IPS DF 6.9 (cell line): ENCODE data around the gene EIF4H.

Source experiments
- DNase-seq: peaks from one replicate; pipeline ENCODE4 v3.0.0-alpha.2; 2013; ENCODE audit warnings: low read depth, low spot score
- H3K27ac ChIP-seq: one replicate; pipeline ENCODE4 v1.5.1; 2013; ENCODE audit warnings: low read length, control low read depth
- H3K27me3 ChIP-seq: 2 replicates; pipeline ENCODE4 v1.6.1; 2013; ENCODE audit warnings: mild to moderate bottlenecking, low read length; ENCODE audit not compliant: control insufficient read depth, insufficient read depth
- H3K36me3 ChIP-seq: 2 replicates; pipeline ENCODE4 v1.6.1; 2013; ENCODE audit warnings: low read length; ENCODE audit not compliant: control insufficient read depth, insufficient read depth
- H3K4me1 ChIP-seq: 2 replicates; pipeline ENCODE4 v1.6.1; 2013; ENCODE audit warnings: low read length; ENCODE audit not compliant: control insufficient read depth, insufficient read depth
- H3K4me3 ChIP-seq: 2 replicates; pipeline ENCODE4 v1.5.1; 2013; ENCODE audit warnings: mild to moderate bottlenecking, low read length
- H3K9me3 ChIP-seq: 2 replicates; pipeline ENCODE4 v1.6.1; 2013; ENCODE audit warnings: low read length, inconsistent platforms; ENCODE audit not compliant: control insufficient read depth, insufficient read depth
- WGBS: extraction: QIAGEN DNeasy Blood & Tissue Kit; methylation state at CpG from one replicate; pipeline ENCODE4 v1.1.7; 2013; ENCODE audit warnings: mixed read lengths, missing lambda C conversion rate; ENCODE audit not compliant: insufficient read length, insufficient coverage; 5-methylcytosine and 5-hydroxymethylcytosine counted together

The EIF4H gene

GRCh38 chr7:74173866-74174605, at the start of gene EIF4H:
Gene EIF4H, plus strand, starts transcription at chr7:74174356. Its CDS starts 28 bp downstream, at chr7:74174384.
- peaks cover 2% of the 10 kb centered on the region; the same call in 1 of the 2 replicates for H3K36me3 ChIP-seq
- H3K4me1 ChIP-seq = no peaks in the 10 kb centered on the region
- H3K4me3 ChIP-seq = peak within 1 kb of the TSS; percentile 95
- no peaks in the 10 kb centered on the region for H3K27me3 ChIP-seq
- no peaks in the 10 kb centered on the region for H3K9me3 ChIP-seq
- peak; percentile 66 for DNase-seq
- no peak within 1 kb of the TSS for H3K27ac ChIP-seq
- WGBS = no CpG with 5 or more reads among the region's 95 CpGs

GRCh38 chr7:74126220-74126880, 47.8 kb upstream of the EIF4H start:
- Histone ChIP-seq H3K36me3 (peaks cover 1% of the 10 kb centered on the region; the same call in 1 of the 2 replicates), H3K27me3 (no peaks in the 10 kb centered on the region), H3K4me3 (no peak overlapping the region), H3K27ac (no peak overlapping the region), H3K9me3 (no peaks in the 10 kb centered on the region), H3K4me1 (no peaks in the 10 kb centered on the region)
- DNase-seq = no peak
- WGBS = no CpG with 5 or more reads among the region's 12 CpGs

- H3K4me3 ChIP-seq = no peak overlapping the region
- no CpG with 5 or more reads among the region's 2 CpGs for whole genome bisulfite sequencing
- no peaks in the 10 kb centered on the region for H3K9me3 ChIP-seq
- no peak for DNase-seq
- H3K27me3 ChIP-seq = no peaks in the 10 kb centered on the region
- H3K4me1 ChIP-seq = no peaks in the 10 kb centered on the region
- H3K36me3 ChIP-seq = no peaks in the 10 kb centered on the region
- no peak overlapping the region for H3K27ac ChIP-seq
These were observed 44.3 kb upstream of the EIF4H start for GRCh38 chr7:74129887-74130286.

- Histone ChIP-seq H3K36me3 (no peaks in the 10 kb centered on the region), H3K27me3 (no peaks in the 10 kb centered on the region), H3K9me3 (no peaks in the 10 kb centered on the region), H3K4me1 (no peaks in the 10 kb centered on the region), H3K4me3 (no peak overlapping the region), H3K27ac (no peak overlapping the region)
- no peak for DNase-seq
- no CpG with 5 or more reads among the region's 4 CpGs for WGBS
These were observed 43.6 kb upstream of the EIF4H start for GRCh38 chr7:74130518-74130917.

GRCh38 chr7:74134117-74134620, 40.0 kb upstream of the EIF4H start:
- H3K9me3 ChIP-seq = no peaks in the 10 kb centered on the region
- no peaks in the 10 kb centered on the region for H3K27me3 ChIP-seq
- no peak overlapping the region for H3K4me3 ChIP-seq
- H3K36me3 ChIP-seq = no peaks in the 10 kb centered on the region
- H3K4me1 ChIP-seq = peaks cover 2% of the 10 kb centered on the region; the same call in 1 of the 2 replicates
- DNase-seq = no peak
- WGBS = no CpG with 5 or more reads among the region's 8 CpGs
- H3K27ac ChIP-seq = no peak overlapping the region

GRCh38 chr7:74138334-74138867, 35.8 kb upstream of the EIF4H start:
- no peak overlapping the region for H3K27ac ChIP-seq
- H3K4me3 ChIP-seq = no peak overlapping the region; the same call in 1 of the 2 replicates
- no peak for DNase-seq
- no peaks in the 10 kb centered on the region for H3K9me3 ChIP-seq
- H3K36me3 ChIP-seq = no peaks in the 10 kb centered on the region
- no peaks in the 10 kb centered on the region for H3K27me3 ChIP-seq
- peaks cover 6% of the 10 kb centered on the region for H3K4me1 ChIP-seq
- WGBS = no CpG with 5 or more reads among the region's 12 CpGs

- Histone ChIP-seq H3K27ac (no peak overlapping the region), H3K9me3 (no peaks in the 10 kb centered on the region), H3K36me3 (no peaks in the 10 kb centered on the region), H3K4me1 (peaks cover 6% of the 10 kb centered on the region), H3K27me3 (no peaks in the 10 kb centered on the region), H3K4me3 (no peak overlapping the region)
- peak; percentile 87 for DNase-seq
- no CpG with 5 or more reads among the region's 16 CpGs for WGBS
These were observed 35.0 kb upstream of the EIF4H start for GRCh38 chr7:74138945-74139843.

GRCh38 chr7:74141705-74142104, 32.5 kb upstream of the EIF4H start:
- no CpG with 5 or more reads among the region's 1 CpG for WGBS
- Histone ChIP-seq H3K27ac (no peak overlapping the region), H3K27me3 (no peaks in the 10 kb centered on the region), H3K4me1 (peaks cover 6% of the 10 kb centered on the region), H3K4me3 (no peak overlapping the region), H3K36me3 (no peaks in the 10 kb centered on the region), H3K9me3 (no peaks in the 10 kb centered on the region)
- DNase-seq = no peak

GRCh38 chr7:74143383-74143782, 30.8 kb upstream of the EIF4H start:
- Histone ChIP-seq H3K4me1 (peaks cover 4% of the 10 kb centered on the region), H3K9me3 (no peaks in the 10 kb centered on the region), H3K27ac (no peak overlapping the region), H3K4me3 (no peak overlapping the region), H3K36me3 (no peaks in the 10 kb centered on the region), H3K27me3 (no peaks in the 10 kb centered on the region)
- no CpG with 5 or more reads among the region's 6 CpGs for WGBS
- no peak for DNase-seq

GRCh38 chr7:74148491-74148890, 25.7 kb upstream of the EIF4H start:
- no peak overlapping the region for H3K27ac ChIP-seq
- no CpG with 5 or more reads among the region's 1 CpG for WGBS
- H3K36me3 ChIP-seq = no peaks in the 10 kb centered on the region
- H3K4me3 ChIP-seq = no peak overlapping the region
- DNase-seq = no peak
- H3K9me3 ChIP-seq = no peaks in the 10 kb centered on the region
- no peaks in the 10 kb centered on the region for H3K27me3 ChIP-seq
- H3K4me1 ChIP-seq = no peaks in the 10 kb centered on the region
